Testis (tissue), 3 donors: ENCODE results near the gene DEFB108B. TPM values are rescaled to one million over a fixed set of nuclear protein-coding genes. Genes with fewer than 3 reads are reported as not detected.
"Not testable (repeated sequence)": the region's sequence is repeated elsewhere in the genome, so short reads cannot be mapped to it uniquely, and the experiment has no call there.

Experiments
- DNase-seq: peaks from one replicate; pipeline ENCODE4 v3.0.0-alpha.2; 2019
- H3K27ac ChIP-seq, 2 donors: fragments of 200-600 bp; sonication (generic); one replicate each; pipeline ENCODE4 v1.5.1; 2019
- H3K27me3 ChIP-seq: fragments of 200-600 bp; sonication (generic); one replicate; pipeline ENCODE4 v1.5.1; 2019
- H3K36me3 ChIP-seq: fragments of 200-600 bp; sonication (generic); one replicate; pipeline ENCODE4 v1.5.1; 2017; ENCODE audit warnings: low read depth; ENCODE audit errors: missing control alignments
- H3K4me1 ChIP-seq: fragments of 200-600 bp; sonication (generic); one replicate; pipeline ENCODE4 v1.5.1; 2019
- H3K4me3 ChIP-seq, 2 donors: fragments of 200-600 bp; sonication (generic); one replicate each; pipeline ENCODE4 v1.5.1; 2017 to 2019
- H3K9me3 ChIP-seq: fragments of 200-600 bp; sonication (generic); one replicate; pipeline ENCODE4 v1.5.1; 2017
- WGBS, 2 donors: methylation state at CpG; one replicate each; pipeline ENCODE4 v1.1.5; 2018; 5-methylcytosine and 5-hydroxymethylcytosine counted together
- intact Hi-C: fragments of 100-400 bp; cut with DNase I; formaldehyde crosslinking; loops from one replicate; pipeline ENCODE4 v1.15.1; 2023; ENCODE audit warnings: low total_unique reads
- polyA plus RNA-seq: library from polyadenylated mRNA; stranded (reverse); fragments of 350-450 nt; fragmentation: Illumina TruSeq; extraction: RNeasy Lipid Tissue Mini Kit (QIAGEN cat#74804); gene quantifications from one replicate; pipeline ENCODE4 v1.2.3, GENCODE V29; 2014; ENCODE audit warnings: low read depth, low replicate concordance; ENCODE audit not compliant: insufficient read depth
- total RNA-seq, 2 donors: library from RNA; depleted of rRNA; stranded (reverse); fragments of >200 nt; gene quantifications; one replicate each; pipeline ENCODE4 v1.2.3, GENCODE V29; 2016
- TF ChIP-seq, protein P1 (sequence below), 3 experiments: fragments of 450-650 bp in 2 of 3; fragments of 200-600 bp in 1 of 3; sonication (generic) in 1 of 3; IDR thresholded peaks; one replicate each; pipeline ENCODE4 v1.5.1; 2016 to 2019; ENCODE audit warnings: antibody characterized with exemption in 3 of 3, mild to moderate bottlenecking in 2 of 3, moderate library complexity in 1 of 3

Gene DEFB108B
- total and polyA plus RNA-seq, 3 donors from 2014 or later: not detected

DNA sequence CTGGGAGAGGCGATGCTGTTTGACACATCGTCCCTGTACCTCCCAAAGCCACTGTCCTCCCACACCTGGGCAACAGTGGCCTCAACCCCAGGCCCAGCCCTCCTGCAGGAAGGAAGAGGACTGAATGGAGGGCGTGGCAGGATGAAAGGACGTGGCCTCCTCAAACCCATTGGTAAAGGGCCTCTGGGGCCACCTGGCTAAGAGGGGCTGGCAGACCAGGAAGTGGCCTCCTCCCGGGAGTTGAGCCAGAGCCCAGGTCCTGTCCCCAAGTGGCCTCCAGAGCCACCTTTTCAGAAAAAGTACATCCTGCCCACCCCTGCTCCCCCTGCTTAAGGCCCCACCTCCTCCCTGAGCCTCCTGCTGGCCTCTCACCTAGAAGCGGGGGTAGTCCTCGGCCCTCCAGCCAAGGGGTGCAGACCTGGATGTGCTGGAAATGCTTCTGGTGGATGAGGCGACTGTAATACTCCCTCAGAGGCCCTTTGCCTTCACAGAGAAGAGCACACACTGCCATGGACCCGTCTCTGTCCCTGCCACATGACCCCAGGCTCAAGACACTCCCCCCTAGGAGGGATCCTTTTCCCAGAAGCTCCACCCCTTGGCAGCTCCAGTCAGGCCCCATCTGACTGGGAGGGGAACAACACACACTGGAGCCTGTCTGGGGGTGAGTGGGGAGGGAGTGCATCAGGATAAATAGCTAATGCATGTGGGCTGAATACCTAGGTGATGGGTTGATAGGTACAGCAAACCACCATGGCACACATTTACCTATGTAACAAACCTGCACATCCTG is 28.6 kb upstream of the DEFB108B start:
- 76 to 87% methylated on average over 6 to 9 of the region's 9 CpGs for WGBS, 2 donors
- H3K27ac ChIP-seq, H3K36me3 ChIP-seq, H3K4me1 ChIP-seq, intact Hi-C loops, H3K27me3 ChIP-seq, DNase-seq, H3K9me3 ChIP-seq, H3K4me3 ChIP-seq: not testable (repeated sequence)

GRCh38 chr11:71812529-71812928 is 20.5 kb upstream of the DEFB108B start:
- H3K4me1 ChIP-seq, H3K4me3 ChIP-seq, DNase-seq, intact Hi-C loops, H3K9me3 ChIP-seq, H3K27ac ChIP-seq, H3K27me3 ChIP-seq, H3K36me3 ChIP-seq: not testable (repeated sequence)
- 51 to 66% methylated on average over 2 to 3 of the region's 3 CpGs for WGBS, 2 donors

DNA sequence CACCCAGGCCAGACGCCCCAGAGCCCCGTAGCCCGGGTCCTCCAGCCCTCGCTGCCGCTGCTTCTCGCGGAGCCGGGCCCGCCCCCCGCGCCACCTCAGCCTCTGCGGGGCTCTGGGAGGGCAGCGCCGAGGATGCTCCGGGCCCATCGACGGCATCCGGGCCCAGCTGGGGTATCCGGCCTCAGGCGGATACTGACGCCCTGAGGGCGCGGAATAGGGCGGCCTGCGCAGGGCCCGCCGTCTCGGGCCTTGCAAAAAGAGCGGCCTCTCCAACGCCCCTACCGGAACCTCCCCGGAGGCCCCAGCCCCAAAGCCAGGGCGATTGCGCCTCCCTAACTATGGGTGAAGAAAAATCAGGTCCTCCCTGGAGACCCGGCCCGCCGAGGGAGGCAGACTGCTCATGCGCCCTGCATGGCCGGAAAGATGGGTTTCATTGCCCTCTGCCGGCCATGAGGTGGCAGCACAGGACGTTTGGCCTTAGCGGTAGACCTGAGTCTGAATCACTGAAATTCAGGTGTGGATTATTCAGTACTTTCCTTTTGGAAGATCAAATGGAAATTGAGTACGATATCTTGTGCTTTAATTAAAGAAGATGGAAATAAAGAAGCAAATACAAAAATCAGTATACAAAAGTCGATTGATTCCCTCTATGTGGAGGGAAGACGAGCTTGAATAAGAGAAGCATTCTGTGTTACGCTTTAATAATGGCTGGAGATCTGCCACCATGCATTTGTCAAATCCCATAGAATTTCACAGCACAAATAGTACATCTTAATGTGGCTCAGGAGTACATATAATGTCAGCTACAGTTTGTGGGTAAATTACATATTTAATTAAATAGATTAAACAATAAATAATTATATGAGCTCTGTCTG is 19.3 kb upstream of the DEFB108B start:
- 6 to 18% methylated on average over 12 to 46 of the region's 46 CpGs for WGBS, 2 donors
- peak overlapping the region; percentile 34 to 55 for H3K4me3 ChIP-seq
- H3K27me3 ChIP-seq, H3K4me1 ChIP-seq, H3K9me3 ChIP-seq, intact Hi-C loops, H3K36me3 ChIP-seq, H3K27ac ChIP-seq: not testable (repeated sequence)
- TF ChIP-seq, protein P1, sequence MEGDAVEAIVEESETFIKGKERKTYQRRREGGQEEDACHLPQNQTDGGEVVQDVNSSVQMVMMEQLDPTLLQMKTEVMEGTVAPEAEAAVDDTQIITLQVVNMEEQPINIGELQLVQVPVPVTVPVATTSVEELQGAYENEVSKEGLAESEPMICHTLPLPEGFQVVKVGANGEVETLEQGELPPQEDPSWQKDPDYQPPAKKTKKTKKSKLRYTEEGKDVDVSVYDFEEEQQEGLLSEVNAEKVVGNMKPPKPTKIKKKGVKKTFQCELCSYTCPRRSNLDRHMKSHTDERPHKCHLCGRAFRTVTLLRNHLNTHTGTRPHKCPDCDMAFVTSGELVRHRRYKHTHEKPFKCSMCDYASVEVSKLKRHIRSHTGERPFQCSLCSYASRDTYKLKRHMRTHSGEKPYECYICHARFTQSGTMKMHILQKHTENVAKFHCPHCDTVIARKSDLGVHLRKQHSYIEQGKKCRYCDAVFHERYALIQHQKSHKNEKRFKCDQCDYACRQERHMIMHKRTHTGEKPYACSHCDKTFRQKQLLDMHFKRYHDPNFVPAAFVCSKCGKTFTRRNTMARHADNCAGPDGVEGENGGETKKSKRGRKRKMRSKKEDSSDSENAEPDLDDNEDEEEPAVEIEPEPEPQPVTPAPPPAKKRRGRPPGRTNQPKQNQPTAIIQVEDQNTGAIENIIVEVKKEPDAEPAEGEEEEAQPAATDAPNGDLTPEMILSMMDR (IDR thresholded peaks at IDR 0.05): peak; percentile 69 to 76 (median 70)
- DNase-seq: peak; percentile 84

DNA sequence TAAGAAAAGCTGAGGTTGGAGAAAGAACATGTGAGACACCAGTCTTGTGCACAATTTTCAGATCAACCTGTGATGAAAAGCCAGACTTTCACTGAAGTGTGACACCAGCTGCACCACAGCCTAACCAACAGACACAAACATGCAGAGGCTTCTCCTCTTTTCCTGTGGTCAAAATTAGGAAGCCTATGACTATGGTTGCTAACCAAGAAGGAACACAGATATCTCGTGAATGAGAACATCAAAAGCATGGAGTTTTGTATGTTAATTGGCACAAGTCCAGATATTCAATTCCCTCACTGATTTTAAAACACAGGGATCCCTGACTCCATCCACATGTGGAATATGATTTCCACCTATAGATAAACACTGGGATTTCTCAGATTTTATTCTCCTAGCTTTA is 11.5 kb upstream of the DEFB108B start:
- H3K4me1 ChIP-seq, H3K27ac ChIP-seq, intact Hi-C loops, H3K4me3 ChIP-seq, H3K36me3 ChIP-seq, H3K9me3 ChIP-seq, DNase-seq, H3K27me3 ChIP-seq: not testable (repeated sequence)
- 38 to 50% methylated on average over 1 of the region's 1 CpG for WGBS, 2 donors

GRCh38 chr11:71829247-71829646 is 3.8 kb upstream of the DEFB108B start:
- 93 to 96% methylated on average over 3 of the region's 3 CpGs for WGBS, 2 donors
- intact Hi-C loops, H3K27me3 ChIP-seq, H3K36me3 ChIP-seq, DNase-seq, H3K27ac ChIP-seq, H3K4me1 ChIP-seq, H3K9me3 ChIP-seq, H3K4me3 ChIP-seq: not testable (repeated sequence)

DNA sequence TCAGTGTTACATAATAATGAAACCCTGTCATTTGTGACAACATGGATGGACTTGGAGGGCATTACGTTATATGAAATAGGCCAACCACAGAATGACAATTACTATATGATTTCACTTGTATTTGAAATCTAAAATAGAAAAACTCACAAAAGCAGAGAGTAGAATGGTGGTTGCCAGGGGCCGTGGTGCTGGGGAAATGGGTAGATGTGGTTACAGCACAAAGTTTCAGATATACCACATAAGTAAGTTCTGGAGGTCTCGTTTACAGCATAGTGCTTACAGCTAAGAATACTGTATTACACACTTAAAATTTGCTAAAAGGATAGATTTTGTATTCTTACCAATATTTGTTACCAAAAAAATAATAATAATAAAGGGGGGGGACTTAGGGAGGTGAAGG is 3.3 kb upstream of the DEFB108B start:
- H3K4me3 ChIP-seq, H3K27me3 ChIP-seq, H3K27ac ChIP-seq, H3K9me3 ChIP-seq, intact Hi-C loops, H3K4me1 ChIP-seq, DNase-seq, H3K36me3 ChIP-seq: not testable (repeated sequence)
- 88 to 95% methylated on average over 3 of the region's 3 CpGs for WGBS, 2 donors

GRCh38 chr11:71842720-71843119 is 9.7 kb downstream of the DEFB108B start:
- intact Hi-C loops, H3K27ac ChIP-seq: not testable (repeated sequence)
- WGBS, 2 donors: 56 to 70% methylated on average over 6 of the region's 6 CpGs

GRCh38 chr11:71843355-71843754 is 10.4 kb downstream of the DEFB108B start:
- DNase-seq, intact Hi-C loops, H3K4me1 ChIP-seq, H3K27ac ChIP-seq, H3K4me3 ChIP-seq, H3K9me3 ChIP-seq, H3K27me3 ChIP-seq, H3K36me3 ChIP-seq: not testable (repeated sequence)
- 64 to 87% methylated on average over 4 of the region's 4 CpGs for WGBS, 2 donors

More at GRCh38 chr11:71842720-71843119, 9.7 kb downstream of the DEFB108B start:
- not testable (repeated sequence) for H3K27me3 ChIP-seq, H3K4me3 ChIP-seq, H3K4me1 ChIP-seq, H3K36me3 ChIP-seq, DNase-seq, H3K9me3 ChIP-seq
